HFFc6 (cell line): Measurements from ENCODE around the gene DDOST. TPM values are rescaled to one million over a fixed set of nuclear protein-coding genes. Genes with fewer than 3 reads are reported as not detected.
"Not testable (repeated sequence)": the region's sequence is repeated elsewhere in the genome, so short reads cannot be mapped to it uniquely, and the experiment has no call there.

Source experiments
- DNase-seq: peaks from one replicate; pipeline ENCODE4 v3.0.0-alpha.2; 2018
- H3K27ac Mint-ChIP-seq: 2 replicates; pipeline ENCODE4 v1.8.0; 2020; ENCODE audit warnings: mild to moderate bottlenecking, mixed read lengths
- H3K27me3 Mint-ChIP-seq: 2 replicates; pipeline ENCODE4 v1.8.0; 2021; ENCODE audit warnings: mild to moderate bottlenecking, moderate library complexity, mixed read lengths; ENCODE audit not compliant: insufficient read depth
- H3K36me3 Mint-ChIP-seq: 2 replicates; pipeline ENCODE4 v1.8.0; 2021; ENCODE audit warnings: low read depth, mixed read lengths
- H3K4me1 Mint-ChIP-seq: 2 replicates; pipeline ENCODE4 v1.8.0; 2020; ENCODE audit warnings: low read depth, mixed read lengths
- H3K4me3 Mint-ChIP-seq: 2 replicates; pipeline ENCODE4 v1.8.0; 2020; ENCODE audit warnings: mild to moderate bottlenecking, moderate library complexity, mixed read lengths
- H3K9me3 Mint-ChIP-seq: 2 replicates; pipeline ENCODE4 v1.8.0; 2020; ENCODE audit warnings: mild to moderate bottlenecking, mixed read lengths
- CTCF ChIP-seq: fragments of 200-600 bp; sonication (generic); IDR thresholded peaks from 2 replicates; pipeline ENCODE4 v1.5.0; 2021; ENCODE audit warnings: antibody characterized with exemption, mild to moderate bottlenecking
- total RNA-seq, 6 experiments: library from RNA; stranded (reverse); fragmentation: NEBNext Ultra II Directional; extraction: Animal tissue kit (Norgen Biotek cat#: 25700); gene quantifications; 2 replicates in 1 of 6; 3 replicates in 5 of 6; pipeline ENCODE4 v1.2.3, GENCODE V29; 2021

The DDOST gene
- total RNA-seq, 6 experiments from 2014 or later = 266 to 291 (median 281) TPM

- peaks cover 7% of the 10 kb centered on the region; the same call in 1 of the 2 replicates for H3K36me3 Mint-ChIP-seq
- no peaks in the 10 kb centered on the region for H3K27me3 Mint-ChIP-seq
- no peak for DNase-seq
- H3K27ac Mint-ChIP-seq = no peak overlapping the region
- no peak overlapping the region for H3K4me3 Mint-ChIP-seq
- no peak for TF ChIP-seq CTCF
- H3K9me3 Mint-ChIP-seq = no peaks in the 10 kb centered on the region
- no peaks in the 10 kb centered on the region for H3K4me1 Mint-ChIP-seq
These were observed 19.1 kb upstream of the DDOST start for GRCh38 chr1:20680269-20680668.

- H3K36me3 Mint-ChIP-seq = peaks cover 7% of the 10 kb centered on the region; the same call in 1 of the 2 replicates
- no peaks in the 10 kb centered on the region for H3K4me1 Mint-ChIP-seq
- no peak for TF ChIP-seq CTCF
- no peaks in the 10 kb centered on the region for H3K27me3 Mint-ChIP-seq
- H3K4me3 Mint-ChIP-seq = no peak overlapping the region
- H3K27ac Mint-ChIP-seq = no peak overlapping the region
- DNase-seq = no peak
- H3K9me3 Mint-ChIP-seq = no peaks in the 10 kb centered on the region
These were observed 17.4 kb upstream of the DDOST start for GRCh38 chr1:20678599-20678998.

- DNase-seq, H3K36me3 Mint-ChIP-seq, H3K4me3 Mint-ChIP-seq, H3K27me3 Mint-ChIP-seq, H3K27ac Mint-ChIP-seq, H3K4me1 Mint-ChIP-seq, H3K9me3 Mint-ChIP-seq: not testable (repeated sequence)
These were observed 12.5 kb upstream of the DDOST start for GRCh38 chr1:20673626-20674025.

- H3K27me3 Mint-ChIP-seq = no peaks in the 10 kb centered on the region
- no peak overlapping the region for H3K27ac Mint-ChIP-seq
- DNase-seq = no peak
- H3K4me1 Mint-ChIP-seq = no peaks in the 10 kb centered on the region
- no peak overlapping the region for H3K4me3 Mint-ChIP-seq
- no peak for TF ChIP-seq CTCF
- H3K9me3 Mint-ChIP-seq = no peaks in the 10 kb centered on the region
- no peaks in the 10 kb centered on the region for H3K36me3 Mint-ChIP-seq
These were observed 11.1 kb upstream of the DDOST start for GRCh38 chr1:20672265-20672632.

- TF ChIP-seq CTCF = no peak
- Mint-ChIP-seq H3K27ac (no peak overlapping the region), H3K4me3 (no peak overlapping the region), H3K27me3 (no peaks in the 10 kb centered on the region), H3K9me3 (no peaks in the 10 kb centered on the region), H3K4me1 (no peaks in the 10 kb centered on the region; the same call in 1 of the 2 replicates), H3K36me3 (peaks cover 6% of the 10 kb centered on the region)
- DNase-seq = no peak
These were observed 9.8 kb upstream of the DDOST start for GRCh38 chr1:20670936-20671335.

- no peak overlapping the region for H3K4me3 Mint-ChIP-seq
- DNase-seq = no peak
- no peak overlapping the region for H3K27ac Mint-ChIP-seq
- no peaks in the 10 kb centered on the region for H3K27me3 Mint-ChIP-seq
- H3K4me1 Mint-ChIP-seq = no peaks in the 10 kb centered on the region; the same call in 1 of the 2 replicates
- no peak for TF ChIP-seq CTCF
- no peaks in the 10 kb centered on the region for H3K9me3 Mint-ChIP-seq
- peaks cover 6% of the 10 kb centered on the region for H3K36me3 Mint-ChIP-seq
These were observed 7.4 kb upstream of the DDOST start for GRCh38 chr1:20668581-20668980.
